Activated naive CD4-positive, alpha-beta T cell treated with anti-CD3 and anti-CD28 coated beads, Interleukin-2, amount 50 U/mL, for 24 hours (primary cell): Measurements from ENCODE around the gene MRI1.
"Not testable (repeated sequence)": the region's sequence is repeated elsewhere in the genome, so short reads cannot be mapped to it uniquely, and the experiment has no call there.

ENCODE experiments used
- H3K27ac Mint-ChIP-seq: one replicate; pipeline ENCODE4 v1.8.0; 2021; ENCODE audit warnings: mild to moderate bottlenecking, mixed read lengths
- H3K27me3 Mint-ChIP-seq: one replicate; pipeline ENCODE4 v1.8.0; 2021; ENCODE audit warnings: mixed read lengths
- H3K36me3 Mint-ChIP-seq: one replicate; pipeline ENCODE4 v1.8.0; 2021; ENCODE audit warnings: mixed read lengths
- H3K4me1 Mint-ChIP-seq: one replicate; pipeline ENCODE4 v1.8.0; 2021; ENCODE audit warnings: mixed read lengths
- H3K4me3 Mint-ChIP-seq: one replicate; pipeline ENCODE4 v1.8.0; 2021; ENCODE audit warnings: mild to moderate bottlenecking, mixed read lengths
- H3K9me3 Mint-ChIP-seq: one replicate; pipeline ENCODE4 v1.8.0; 2021; ENCODE audit warnings: mixed read lengths

Gene MRI1

GRCh38 chr19:13748169-13748828, 16.0 kb upstream of the MRI1 start:
- Mint-ChIP-seq H3K4me3 (peak overlapping the region; percentile 94), H3K27me3 (no peaks in the 10 kb centered on the region), H3K36me3 (no peaks in the 10 kb centered on the region), H3K4me1 (peaks cover 31% of the 10 kb centered on the region), H3K27ac (peak overlapping the region; percentile 77), H3K9me3 (no peaks in the 10 kb centered on the region)

GRCh38 chr19:13751436-13751835, 12.9 kb upstream of the MRI1 start:
- Mint-ChIP-seq H3K4me3 (no peak overlapping the region), H3K9me3 (no peaks in the 10 kb centered on the region), H3K4me1 (peaks cover 31% of the 10 kb centered on the region), H3K27me3 (no peaks in the 10 kb centered on the region), H3K27ac (no peak overlapping the region), H3K36me3 (peaks cover 5% of the 10 kb centered on the region)

- Mint-ChIP-seq H3K4me1 (peaks cover 18% of the 10 kb centered on the region), H3K36me3 (peaks cover 12% of the 10 kb centered on the region)
- not testable (repeated sequence) for H3K4me3 Mint-ChIP-seq, H3K27ac Mint-ChIP-seq, H3K27me3 Mint-ChIP-seq, H3K9me3 Mint-ChIP-seq
Measured at GRCh38 chr19:13753622-13754021, 10.7 kb upstream of the MRI1 start.

GRCh38 chr19:13756210-13756609, 8.1 kb upstream of the MRI1 start:
- H3K9me3 Mint-ChIP-seq, result no peaks in the 10 kb centered on the region
- H3K4me1 Mint-ChIP-seq, result peaks cover under 1% of the 10 kb centered on the region
- H3K27ac Mint-ChIP-seq, result no peak overlapping the region
- H3K36me3 Mint-ChIP-seq, result peaks cover 12% of the 10 kb centered on the region
- no peak overlapping the region for H3K4me3 Mint-ChIP-seq
- no peaks in the 10 kb centered on the region for H3K27me3 Mint-ChIP-seq

GRCh38 chr19:13757805-13758772, 6.2 kb upstream of the MRI1 start:
- H3K9me3 Mint-ChIP-seq, result no peaks in the 10 kb centered on the region
- H3K27ac Mint-ChIP-seq, result no peak overlapping the region
- peaks cover 14% of the 10 kb centered on the region for H3K36me3 Mint-ChIP-seq
- peaks cover 3% of the 10 kb centered on the region for H3K4me1 Mint-ChIP-seq
- H3K27me3 Mint-ChIP-seq, result no peaks in the 10 kb centered on the region
- H3K4me3 Mint-ChIP-seq, result no peak overlapping the region

GRCh38 chr19:13758795-13759194, 5.5 kb upstream of the MRI1 start:
- no peak overlapping the region for H3K27ac Mint-ChIP-seq
- H3K27me3 Mint-ChIP-seq, result no peaks in the 10 kb centered on the region
- H3K4me3 Mint-ChIP-seq, result no peak overlapping the region
- peaks cover 14% of the 10 kb centered on the region for H3K36me3 Mint-ChIP-seq
- H3K9me3 Mint-ChIP-seq, result no peaks in the 10 kb centered on the region
- peaks cover 5% of the 10 kb centered on the region for H3K4me1 Mint-ChIP-seq

DNA sequence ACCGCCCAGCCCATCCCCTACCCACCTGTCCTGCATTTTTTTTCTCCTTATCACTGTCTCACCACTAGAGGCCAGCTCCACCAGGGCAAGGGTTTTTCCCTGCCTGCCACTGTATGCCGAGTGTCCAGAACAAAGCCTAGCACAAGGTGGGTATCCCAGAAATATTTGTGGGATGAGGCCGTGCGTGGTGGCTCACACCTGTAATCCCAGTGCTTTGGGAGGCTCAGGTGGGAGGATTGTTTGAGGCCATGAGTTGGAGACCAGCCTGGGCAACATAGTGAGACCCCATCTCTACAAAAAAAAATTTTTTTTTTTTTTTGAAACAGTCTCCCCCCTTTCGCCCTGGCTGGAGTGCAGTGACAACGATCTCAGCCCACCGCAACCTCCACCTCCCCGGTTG, 2.9 kb upstream of the MRI1 start:
- H3K4me3 Mint-ChIP-seq, result no peak overlapping the region

DNA sequence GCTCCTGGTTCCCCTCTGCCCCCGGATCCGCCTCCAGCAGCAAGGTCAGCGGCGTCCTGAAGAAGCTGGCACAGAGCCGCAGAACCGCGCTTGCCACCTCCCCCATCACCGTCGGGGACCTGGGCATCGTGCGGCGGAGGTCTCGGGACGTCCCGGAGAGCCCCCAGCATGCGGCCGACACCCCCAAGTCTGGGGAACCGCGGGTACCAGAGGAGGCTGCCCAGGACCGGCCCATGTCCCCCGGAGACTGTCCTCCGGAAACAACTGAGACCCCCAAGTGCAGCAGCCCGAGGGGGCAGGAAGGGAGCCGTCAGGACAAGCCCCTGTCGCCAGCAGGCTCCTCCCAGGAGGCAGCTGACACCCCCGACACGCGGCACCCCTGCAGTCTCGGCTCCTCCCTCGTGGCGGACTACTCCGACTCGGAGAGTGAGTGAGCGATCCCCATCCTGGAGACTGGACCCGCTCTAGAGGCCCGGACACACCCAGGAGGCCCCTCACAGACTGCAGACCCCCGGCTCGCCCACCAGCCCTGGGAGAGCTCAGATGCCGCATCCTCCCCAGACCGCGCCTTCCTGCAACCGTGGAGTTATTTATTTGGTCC, 1.6 kb upstream of the MRI1 start:
- Mint-ChIP-seq H3K4me1 (peaks cover 24% of the 10 kb centered on the region), H3K36me3 (peaks cover 6% of the 10 kb centered on the region), H3K9me3 (no peaks in the 10 kb centered on the region), H3K27ac (no peak overlapping the region), H3K4me3 (no peak overlapping the region), H3K27me3 (no peaks in the 10 kb centered on the region)

More for the DNA sequence above, 2.9 kb upstream of the MRI1 start:
- Mint-ChIP-seq H3K36me3 (peaks cover 9% of the 10 kb centered on the region), H3K27me3 (no peaks in the 10 kb centered on the region), H3K4me1 (peaks cover 21% of the 10 kb centered on the region), H3K27ac (no peak overlapping the region), H3K9me3 (no peaks in the 10 kb centered on the region)

- peak overlapping the region; percentile 58 for H3K4me3 Mint-ChIP-seq
- H3K27ac Mint-ChIP-seq, result no peak overlapping the region
- no peaks in the 10 kb centered on the region for H3K27me3 Mint-ChIP-seq
- H3K9me3 Mint-ChIP-seq, result no peaks in the 10 kb centered on the region
- H3K4me1 Mint-ChIP-seq, result peaks cover 24% of the 10 kb centered on the region
- H3K36me3 Mint-ChIP-seq, result peaks cover 3% of the 10 kb centered on the region
Measured at GRCh38 chr19:13763265-13763664, 1.1 kb upstream of the MRI1 start.

DNA sequence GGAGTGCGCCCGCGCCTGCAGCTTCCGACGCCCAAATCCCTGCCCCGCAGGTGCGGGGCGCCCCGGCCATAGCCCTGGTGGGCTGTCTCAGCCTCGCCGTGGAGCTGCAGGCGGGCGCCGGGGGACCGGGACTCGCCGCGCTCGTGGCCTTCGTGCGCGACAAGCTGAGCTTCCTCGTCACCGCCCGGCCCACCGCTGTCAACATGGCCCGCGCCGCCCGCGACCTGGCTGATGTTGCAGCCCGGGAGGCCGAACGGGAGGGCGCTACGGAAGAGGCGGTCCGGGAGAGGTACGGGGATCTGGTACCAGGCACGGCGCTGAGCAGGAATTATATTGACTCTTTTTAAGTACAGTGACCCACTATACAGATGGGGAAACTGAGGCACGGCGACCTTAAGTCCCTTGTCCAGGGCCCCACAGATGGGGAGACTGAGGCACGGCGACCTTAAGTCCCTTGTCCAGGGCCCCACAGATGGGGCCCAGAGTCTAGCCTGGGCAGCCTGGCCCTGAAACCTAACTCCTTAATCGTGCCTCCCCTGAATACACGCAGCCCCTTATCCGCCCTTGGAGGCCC, 586 bp downstream of the MRI1 start:
- Mint-ChIP-seq H3K27ac (peak overlapping the region; percentile 80), H3K36me3 (peaks cover 2% of the 10 kb centered on the region), H3K9me3 (no peaks in the 10 kb centered on the region), H3K4me3 (peak overlapping the region; percentile 88), H3K4me1 (peaks cover 24% of the 10 kb centered on the region), H3K27me3 (no peaks in the 10 kb centered on the region)

GRCh38 chr19:13765395-13766094, 1.2 kb downstream of the MRI1 start:
- Mint-ChIP-seq H3K4me1 (peaks cover 24% of the 10 kb centered on the region), H3K4me3 (peak overlapping the region; percentile 88), H3K27me3 (no peaks in the 10 kb centered on the region), H3K9me3 (no peaks in the 10 kb centered on the region), H3K27ac (peak overlapping the region; percentile 80), H3K36me3 (peaks cover 2% of the 10 kb centered on the region)

DNA sequence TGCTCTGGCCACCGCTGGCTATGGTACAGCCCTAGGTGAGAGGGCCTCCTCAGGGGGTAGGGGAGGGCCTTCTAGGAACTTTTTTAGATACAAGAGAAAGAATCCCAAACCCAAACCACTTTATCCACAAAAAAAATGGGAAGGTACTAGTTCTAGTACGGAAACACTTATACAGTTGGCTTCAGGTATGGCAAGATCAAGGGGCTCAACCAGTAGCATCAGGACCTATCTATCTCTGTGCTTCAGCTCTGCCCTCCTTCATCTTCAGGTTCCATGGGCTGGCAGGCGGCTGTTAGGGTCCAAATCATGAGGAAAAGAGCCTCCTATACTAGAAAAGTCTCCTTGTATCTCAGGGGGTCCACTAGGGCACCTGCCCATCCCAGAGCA, 1.8 kb downstream of the MRI1 start:
- Mint-ChIP-seq H3K36me3 (peaks cover 2% of the 10 kb centered on the region), H3K27ac (no peak overlapping the region), H3K27me3 (no peaks in the 10 kb centered on the region), H3K4me1 (peaks cover 24% of the 10 kb centered on the region), H3K4me3 (no peak overlapping the region), H3K9me3 (no peaks in the 10 kb centered on the region)

DNA sequence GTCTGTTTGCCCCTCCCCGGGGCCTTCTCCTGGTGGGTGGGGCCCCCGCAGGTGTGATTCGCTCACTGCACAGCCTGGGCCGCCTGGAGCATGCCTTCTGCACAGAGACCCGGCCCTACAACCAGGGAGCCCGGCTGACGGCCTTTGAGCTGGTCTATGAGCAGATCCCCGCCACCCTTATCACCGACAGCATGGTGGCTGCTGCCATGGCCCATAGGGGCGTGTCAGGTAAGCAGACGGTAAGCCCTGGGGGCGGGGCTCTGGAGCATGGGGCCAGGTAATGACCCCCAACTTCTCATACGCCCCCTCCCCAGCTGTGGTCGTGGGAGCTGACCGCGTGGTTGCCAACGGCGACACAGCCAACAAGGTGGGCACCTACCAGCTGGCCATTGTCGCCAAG, 4.2 kb downstream of the MRI1 start:
- Mint-ChIP-seq H3K36me3 (no peaks in the 10 kb centered on the region), H3K4me1 (peaks cover 21% of the 10 kb centered on the region), H3K4me3 (no peak overlapping the region), H3K27me3 (no peaks in the 10 kb centered on the region), H3K27ac (no peak overlapping the region), H3K9me3 (no peaks in the 10 kb centered on the region)

- Mint-ChIP-seq H3K36me3 (no peaks in the 10 kb centered on the region), H3K4me3 (no peak overlapping the region), H3K27ac (no peak overlapping the region), H3K27me3 (no peaks in the 10 kb centered on the region), H3K4me1 (peaks cover 22% of the 10 kb centered on the region), H3K9me3 (no peaks in the 10 kb centered on the region)
Measured at GRCh38 chr19:13770013-13770635, 5.8 kb downstream of the MRI1 start.
